Kasumi-1 (cell line): ENCODE measurements around the gene FGD4.

ENCODE experiments used
- DNase-seq, 2 experiments: peaks; one replicate each; lab custom pipeline; 2025; lab: John Stamatoyannopoulos, UW

FGD4 gene

DNA sequence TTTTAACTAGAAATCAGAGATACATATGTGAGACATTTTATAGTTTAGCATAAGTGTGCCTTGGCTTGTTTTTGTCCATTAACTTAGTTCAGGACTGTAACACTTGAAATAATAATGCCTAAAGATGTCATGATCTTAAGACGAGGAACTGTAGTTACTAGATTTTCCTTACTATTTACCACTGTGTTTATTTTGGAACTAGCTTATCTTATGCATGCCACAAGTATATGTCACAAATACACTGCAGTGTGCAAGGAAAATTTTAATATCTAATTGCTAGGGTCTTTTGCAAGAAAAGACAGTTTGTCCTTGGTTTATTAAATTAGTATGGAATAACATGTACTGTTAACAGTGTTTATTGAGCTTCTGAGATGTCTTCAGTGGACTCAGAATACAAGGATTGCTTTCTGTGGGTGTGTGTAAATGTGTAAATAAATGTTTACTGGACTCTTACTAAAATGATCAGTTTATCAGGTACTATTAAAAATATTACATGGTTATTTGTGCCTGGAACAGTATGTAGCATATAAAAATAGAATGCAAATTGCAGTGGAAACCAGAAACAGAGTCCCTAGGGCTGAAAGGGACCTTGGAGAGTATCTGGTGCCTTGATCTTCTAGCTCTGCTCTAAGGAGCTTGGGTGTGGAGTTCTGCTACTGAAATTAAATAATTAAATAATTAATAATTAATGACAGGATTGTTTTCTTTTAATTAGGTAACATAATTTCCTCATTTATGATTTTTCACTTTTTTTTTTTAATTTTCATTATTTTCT is 58.1 kb downstream of the FGD4 start:
- DNase-seq: no peak

DNA sequence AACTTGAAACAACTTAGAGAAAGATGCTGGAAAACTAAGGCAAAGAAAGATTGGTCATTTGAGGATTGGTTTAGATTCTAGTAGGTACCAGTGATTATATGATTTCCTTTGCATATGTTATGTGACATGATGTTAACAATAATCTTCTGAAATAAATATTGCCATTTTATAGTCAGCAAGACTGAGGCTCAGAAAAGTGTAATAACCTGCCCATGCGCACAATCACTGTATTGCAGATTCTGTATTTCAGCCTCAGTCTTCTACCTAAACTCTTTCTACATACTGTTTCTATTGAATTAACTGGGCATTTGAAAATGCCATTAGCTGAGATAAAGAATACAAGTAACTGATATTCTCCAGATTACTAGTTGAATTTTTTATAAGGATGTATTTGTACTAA is 61.3 kb downstream of the FGD4 start:
- DNase-seq: no peak

DNA sequence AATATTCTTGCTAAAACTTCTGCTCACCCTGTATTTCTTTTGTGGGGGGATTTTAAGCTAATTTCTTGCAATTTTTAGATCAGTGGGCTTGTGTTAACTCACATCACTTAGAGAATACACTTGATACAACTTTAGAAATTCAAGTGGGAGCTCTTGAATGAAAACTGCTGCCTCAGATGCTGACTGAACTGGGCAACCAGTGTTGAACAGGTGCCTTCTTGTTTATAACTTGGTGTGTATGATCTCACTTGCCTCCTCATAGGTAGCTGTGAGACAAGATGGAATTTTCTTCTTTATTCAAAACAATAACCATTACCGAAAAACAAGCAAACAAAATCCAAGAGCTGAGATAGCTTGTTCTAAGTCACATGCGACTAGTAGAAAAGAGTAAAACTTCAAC is 63.5 kb downstream of the FGD4 start:
- DNase-seq: no peak

DNA sequence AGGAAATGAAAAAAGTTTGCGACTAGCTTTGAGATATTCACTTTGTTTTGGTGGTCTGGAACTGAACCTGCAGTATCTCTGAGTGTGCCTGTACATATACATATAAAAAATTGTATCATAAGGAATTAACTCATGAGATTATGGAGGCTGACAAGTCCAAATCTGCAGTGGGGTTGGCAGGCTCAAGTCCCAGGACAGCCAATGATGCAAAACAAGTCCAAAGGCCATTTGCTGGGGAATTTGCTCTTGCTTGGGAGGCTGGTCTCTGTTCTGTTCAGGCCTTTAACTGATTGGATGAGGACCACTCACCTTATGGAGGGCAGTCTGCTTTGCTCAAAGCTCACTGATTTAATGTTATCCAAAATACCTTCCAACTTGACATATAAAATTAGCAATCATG is 66.8 kb downstream of the FGD4 start:
- no peak for DNase-seq

DNA sequence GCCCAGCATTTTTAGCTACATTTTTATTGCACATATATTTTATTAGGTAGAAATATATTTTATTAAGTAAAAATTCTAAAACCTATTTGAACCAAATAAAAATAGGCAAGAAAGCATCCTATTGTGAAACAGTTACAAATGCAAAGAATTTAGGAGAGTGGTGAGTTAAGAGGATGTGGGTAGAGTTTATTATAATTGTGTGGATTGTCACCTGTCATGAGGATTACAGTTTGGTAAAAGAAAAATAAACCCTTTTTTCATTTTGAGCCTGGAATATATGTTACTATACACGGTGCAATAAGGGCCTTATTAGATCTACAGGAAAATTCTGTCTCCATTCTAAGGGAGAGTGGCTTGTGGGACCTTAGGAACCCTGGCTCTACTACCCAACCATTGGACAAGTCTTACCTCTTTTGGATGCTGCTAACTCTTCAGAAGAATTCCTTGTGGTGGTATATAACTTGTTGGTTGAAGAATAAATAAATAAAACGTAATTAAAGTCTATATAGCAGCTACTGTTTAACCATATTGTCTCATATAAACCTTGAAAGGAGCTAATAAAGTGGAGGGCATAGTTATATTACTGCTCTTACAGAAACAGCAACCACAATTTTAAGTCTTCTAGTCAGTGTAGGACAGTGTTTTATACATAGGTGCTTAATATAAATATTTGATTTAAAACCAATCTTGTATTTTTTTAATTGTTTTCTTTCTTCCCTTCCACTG is 67.8 kb downstream of the FGD4 start:
- no peak for DNase-seq

DNA sequence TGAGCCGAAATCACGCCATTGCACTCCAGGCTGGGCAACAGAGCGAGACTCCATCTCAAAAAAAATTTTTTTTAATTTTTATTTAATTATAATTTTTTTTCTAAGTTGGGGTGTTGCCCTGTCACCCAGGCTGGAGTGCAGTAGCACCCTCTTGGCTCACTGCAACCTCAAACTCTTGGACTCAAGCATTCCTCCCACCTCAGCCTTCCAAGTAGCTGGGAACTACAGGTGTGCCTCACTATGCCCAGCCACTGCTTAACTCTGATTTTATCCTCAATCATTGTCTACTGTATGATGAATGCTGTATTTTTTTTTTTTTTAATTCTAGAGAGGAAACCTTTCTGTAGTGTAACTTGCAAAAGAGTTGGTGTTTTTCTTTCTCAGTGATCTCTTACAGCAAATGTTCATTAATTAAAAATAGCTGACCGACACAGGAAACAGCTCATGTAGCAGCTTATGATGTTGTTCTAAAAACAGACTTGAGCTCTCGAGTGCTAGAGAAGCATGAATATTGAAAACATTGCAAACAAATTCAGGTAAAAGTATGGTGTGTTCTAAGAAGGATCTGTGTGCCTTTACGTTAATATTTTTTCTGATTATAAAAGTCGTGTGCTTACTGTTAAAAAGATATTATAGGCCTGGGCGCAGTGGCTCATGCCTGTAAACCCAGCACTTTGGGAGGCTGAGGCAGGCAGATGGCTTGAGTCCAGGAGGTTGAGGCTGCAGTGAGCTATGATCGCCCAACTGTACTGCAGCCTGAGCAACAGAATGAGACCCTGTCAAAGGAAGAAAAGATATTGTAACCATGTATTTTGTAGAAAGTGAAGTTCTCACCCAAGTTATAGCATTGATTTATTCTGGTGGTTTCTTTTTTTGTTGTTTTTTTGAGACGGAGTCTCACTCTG is 68.9 kb downstream of the FGD4 start:
- DNase-seq: no peak

DNA sequence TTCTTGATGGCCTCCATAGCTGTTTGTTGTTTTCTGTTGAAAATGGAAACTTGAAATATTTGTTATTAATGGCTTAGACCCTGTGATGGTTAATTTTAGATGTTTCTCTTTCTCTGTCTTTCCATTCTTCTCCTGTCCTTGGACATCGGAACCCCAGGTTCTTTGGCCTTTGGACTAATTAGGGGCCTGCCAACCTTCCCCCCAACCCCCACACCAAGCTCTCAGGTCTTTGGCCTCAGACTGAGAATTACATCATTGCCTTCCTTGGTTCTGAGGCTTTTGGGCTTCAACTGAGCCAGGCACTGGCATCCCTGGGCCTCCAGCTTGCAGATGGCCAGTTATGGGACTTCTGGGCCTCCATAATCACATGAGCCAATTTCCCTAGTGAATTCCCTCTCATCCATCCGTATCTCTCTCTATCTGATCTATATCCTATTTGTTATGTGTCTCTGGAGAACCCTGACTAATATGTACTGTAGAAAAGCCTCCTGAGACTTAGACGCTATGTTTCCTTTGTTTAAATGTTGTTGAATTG is 71.6 kb downstream of the FGD4 start:
- DNase-seq: no peak

DNA sequence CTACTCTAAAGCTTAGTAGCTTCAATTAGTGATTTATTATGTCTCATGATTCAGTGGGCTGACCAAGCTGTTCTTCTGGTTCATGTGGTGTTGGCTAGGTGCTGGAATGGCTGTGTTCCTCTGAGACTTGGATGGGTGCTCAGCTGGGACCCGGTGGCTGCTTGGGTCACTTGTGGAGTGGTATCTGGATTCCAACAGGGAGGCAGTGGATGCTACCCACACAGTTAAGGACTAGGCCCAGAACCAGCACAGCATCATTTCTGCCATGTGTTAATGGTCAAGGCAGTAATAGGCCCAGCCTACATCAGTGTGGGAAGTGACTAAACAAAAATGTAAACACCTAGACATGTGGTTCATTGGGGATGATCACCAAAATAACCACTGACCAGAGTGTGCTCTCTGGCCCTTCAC is 72.2 kb downstream of the FGD4 start:
- DNase-seq: no peak

DNA sequence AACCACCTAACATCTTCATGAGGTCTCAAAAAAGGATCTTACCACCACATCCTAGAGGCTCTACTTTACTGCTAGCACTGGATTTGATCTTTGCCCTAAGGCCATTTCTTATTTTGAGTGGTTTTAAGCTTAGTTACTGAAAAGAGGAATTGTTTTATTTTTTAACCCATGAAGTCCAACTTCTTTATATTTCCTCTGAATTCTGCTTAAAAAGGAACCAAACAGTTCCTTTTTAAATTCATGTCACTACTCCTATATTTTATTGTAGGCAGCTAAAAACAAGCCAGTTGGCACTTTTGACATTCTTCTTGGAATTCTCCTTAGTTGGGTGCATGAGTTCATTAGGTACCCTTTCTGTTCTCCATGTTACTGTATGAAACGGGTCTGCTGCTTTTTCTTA is 76.4 kb downstream of the FGD4 start:
- DNase-seq: no peak

DNA sequence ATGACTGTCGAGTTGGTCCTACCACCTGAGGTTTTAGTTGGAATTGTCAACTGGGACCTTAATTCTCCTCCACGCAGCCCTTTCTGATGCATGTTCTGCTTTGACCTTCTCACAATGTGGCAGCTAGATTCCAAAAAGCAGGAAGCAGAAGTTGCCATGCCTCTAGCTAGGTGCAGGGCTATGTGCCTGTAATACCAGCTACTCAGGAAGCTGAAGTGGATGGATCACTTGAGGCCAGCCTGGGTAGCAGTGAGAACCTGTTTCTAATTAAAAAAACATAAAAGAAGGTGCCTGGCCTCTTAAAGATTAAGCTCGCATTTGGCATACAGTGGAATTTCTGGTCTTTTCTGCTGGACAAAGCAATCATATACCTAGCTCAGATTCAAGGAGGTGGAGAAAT is 77.1 kb downstream of the FGD4 start:
- DNase-seq: no peak

DNA sequence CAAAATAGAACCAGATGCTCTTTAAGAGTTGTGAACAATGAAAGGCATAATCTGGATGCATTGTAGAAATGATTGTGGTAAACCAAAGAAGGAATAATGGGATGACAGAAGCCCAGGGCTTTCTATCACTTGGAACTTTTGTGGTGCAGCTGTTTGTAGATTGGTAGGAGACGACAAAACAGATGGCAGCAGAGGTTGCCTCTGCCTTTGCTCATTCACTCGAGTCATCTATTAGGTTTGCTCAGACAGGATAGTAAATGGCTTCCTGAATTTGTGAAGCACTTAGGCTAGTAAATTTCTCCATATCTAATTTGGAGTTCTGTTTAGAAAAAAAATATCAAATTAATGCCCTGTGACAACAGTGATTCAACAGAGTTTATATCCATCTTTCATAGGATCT is 78.4 kb downstream of the FGD4 start:
- DNase-seq: no peak

DNA sequence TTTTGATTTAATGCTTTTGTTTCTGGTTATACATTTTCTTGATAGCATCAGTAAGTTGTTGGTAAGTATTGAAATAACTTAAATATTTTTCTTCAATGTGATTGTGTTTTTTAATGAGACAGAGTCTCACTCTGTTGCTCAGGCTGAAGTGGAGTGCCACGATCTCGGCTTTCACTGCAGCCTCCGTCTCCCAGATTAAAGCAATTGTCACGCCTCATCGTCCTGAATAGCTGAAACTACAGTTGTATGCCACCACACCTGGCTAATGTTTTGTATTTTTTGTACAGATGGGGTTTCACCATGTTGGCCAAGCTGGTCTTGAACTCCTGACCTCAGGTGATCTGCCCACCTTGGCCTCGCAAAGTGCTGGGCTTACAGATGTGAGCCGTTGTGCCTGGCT is 78.8 kb downstream of the FGD4 start:
- DNase-seq: no peak

DNA sequence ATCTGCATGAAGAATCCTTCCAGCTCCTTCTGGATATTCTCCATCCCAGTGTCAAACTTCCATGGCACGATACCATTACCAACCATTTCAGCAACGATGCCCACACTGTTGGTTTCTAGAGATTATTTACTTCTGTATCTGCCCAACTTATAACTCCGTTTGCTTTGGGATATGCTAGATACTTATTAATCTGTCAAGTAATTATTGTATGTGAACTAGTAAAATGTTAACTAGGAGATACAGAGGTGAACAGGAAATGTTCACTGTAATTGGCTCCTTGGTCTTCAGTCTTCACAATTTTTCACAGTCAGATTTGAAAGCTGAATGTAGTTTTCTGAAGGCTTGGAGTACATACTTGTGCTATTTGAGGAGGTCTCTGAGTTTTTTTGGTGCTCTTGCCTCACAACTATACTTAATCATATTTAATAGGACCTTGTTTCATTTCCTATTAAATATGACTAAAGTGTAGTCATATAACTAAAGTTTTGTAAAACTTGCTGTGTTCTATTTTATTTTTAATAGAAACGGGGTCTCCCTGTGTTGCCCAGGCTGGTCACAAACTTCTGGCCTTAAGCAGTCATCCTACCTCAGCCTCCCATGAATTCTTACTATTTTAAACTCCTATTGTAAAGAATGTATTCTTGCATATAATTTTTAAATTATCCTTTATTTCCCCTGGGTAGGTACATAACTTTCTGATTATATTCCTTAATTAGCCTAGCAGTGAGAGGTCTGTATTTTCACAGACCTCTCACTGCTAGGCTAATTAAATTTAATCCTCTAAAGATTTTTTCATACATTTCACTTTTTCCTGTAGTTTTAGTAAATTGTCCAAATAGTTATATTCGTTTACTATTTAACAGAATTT is 79.7 kb downstream of the FGD4 start:
- no peak for DNase-seq

DNA sequence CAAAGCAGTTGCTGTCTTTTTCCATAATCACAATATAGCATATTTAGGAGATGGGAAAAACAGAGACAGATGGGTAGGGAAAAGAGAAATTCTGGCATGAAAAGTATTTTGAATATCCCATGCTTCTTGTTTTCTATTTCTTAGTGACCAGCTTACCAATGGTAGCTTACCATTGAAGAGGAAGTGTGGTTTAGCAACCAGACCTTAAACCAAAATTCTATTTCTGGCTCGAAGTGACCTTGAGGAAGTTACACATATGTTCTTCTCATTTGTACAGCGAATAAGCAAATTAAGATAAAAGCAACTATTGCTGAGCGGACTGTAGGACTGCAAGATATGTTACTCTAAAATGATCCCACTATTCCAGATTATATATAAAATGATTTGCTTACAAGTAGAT is 82.9 kb downstream of the FGD4 start:
- peak; percentile 59 to 65 for DNase-seq

DNA sequence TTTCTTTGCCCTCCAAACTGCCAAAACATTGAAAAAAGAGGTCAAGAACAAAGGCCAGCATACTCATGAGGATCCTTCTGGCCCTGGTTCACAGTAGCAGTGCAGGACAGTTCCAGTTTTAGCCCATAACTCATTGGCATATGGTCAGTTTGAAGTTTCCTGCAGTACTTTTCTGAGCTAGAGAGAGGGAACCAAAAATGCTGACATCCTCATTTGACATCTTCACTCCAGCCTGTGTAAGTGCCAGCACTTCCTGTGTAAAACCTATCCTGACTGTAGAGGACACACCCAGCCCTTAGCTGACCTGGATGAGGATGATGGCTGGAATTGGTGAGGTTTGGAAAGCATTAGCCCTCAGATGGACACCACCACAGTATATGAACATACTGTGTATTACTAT is 84.1 kb downstream of the FGD4 start:
- DNase-seq: peak; percentile 29 to 39

DNA sequence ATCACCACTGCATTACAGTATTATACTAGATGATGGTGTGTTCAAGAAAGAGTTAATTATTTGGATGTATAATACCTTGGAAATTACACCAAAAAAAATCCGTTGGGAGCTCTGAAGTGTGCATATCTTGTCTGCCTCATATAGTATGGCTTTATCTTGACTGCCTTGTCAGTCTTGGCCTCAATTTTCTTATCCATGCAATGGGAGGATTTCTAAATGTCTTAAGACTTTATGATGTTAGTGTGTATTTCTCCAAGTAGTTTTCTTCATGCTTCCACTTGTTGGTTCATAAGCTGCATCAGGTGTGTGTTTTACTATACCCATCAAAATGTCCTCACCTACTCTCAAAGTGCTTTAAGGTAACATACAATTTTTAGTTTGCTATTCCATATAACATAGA is 84.6 kb downstream of the FGD4 start:
- no peak for DNase-seq

DNA sequence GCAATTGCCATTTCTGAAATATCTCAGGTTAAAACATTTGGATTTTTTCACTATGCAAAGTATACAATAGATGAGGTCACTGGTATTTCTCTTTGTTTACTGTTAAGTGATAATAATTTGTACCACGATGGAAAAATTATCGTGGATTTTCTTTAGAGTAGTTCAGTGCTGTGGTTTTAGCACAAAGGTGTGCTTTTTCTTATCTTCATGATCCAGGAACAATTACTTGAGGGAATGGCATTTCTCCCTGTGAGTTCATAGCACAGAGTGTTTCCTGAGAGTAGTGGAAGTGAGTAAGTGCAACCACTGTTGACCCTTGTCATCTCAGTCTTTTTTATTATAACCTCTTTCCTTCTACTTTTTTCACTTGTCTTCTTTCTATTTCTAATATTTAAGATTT is 86.8 kb downstream of the FGD4 start:
- DNase-seq: no peak

DNA sequence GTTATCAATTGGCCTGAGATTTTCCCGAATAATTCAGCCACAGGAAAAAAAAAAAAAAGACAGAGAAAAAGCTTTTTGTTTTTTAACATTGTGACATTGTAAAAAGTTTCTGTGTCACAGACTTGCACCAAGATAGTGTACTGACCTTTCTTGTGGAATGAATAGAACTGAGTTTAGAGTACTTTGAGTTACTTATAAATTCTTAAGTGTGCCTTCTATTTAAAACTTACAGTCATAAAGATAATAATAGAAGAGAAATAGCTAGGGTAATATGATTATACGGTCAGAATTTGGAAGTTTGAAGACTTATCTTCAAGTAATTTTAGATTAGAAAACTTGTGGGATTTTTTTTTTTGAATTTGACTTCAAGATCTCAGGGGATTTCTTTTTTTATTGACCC is 88.8 kb downstream of the FGD4 start:
- DNase-seq: no peak

DNA sequence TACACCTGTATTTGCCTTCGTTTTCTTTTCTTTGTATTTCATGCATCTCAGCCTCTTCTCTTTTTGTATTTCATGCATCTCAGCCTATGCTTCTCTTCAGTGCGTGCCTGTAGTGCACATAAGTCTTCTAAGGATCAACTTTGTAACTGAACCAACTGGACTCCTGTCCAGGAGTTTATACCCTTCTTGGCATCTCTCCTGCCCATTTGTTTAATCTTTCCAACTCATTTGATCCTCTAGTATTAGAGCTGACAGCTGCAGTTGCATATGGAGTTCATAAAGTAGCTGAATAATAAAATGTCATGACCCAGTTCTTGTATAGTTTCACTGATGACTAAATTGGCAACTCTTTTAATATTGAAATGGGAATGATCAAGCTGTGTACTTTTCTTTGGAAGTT is 89.7 kb downstream of the FGD4 start:
- DNase-seq: no peak

DNA sequence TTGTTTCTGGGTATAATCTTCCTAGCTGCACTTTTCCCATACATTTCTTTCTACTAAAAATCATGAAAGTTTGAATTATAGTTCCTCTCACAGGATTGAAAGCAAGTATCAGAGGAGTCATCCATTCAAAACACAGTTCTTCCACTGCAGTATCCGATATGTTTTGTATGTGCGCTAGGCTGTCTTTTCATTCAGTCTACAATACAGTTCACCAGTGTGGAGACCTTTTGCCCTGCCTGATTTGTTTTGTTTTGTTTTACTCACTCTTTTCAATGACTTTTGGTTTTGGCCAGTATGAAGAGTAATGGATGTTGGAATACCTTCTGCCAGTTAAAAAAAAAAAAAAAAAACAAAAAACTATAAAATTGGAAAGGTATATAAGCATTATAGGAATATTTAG is 91.4 kb downstream of the FGD4 start:
- DNase-seq: no peak

DNA sequence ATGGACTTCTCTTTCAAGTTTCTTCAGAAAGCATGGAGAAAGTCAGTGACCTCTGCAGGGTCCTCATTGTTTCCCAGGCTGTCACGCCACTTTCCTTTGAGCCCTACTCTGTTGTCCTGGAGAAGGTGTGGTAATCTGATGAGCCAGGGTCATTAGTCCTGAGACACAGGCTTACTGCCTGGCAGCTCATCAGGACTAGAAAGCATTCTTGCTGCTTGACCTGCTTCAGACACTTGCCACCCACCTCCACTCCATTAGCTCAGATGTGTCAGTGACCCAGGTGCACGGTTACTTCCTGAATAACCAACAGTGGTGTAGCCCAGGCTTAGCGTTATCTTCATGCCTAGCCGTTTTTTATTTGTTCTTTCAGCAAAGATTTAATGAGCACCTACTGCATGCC is 93.9 kb downstream of the FGD4 start:
- DNase-seq: no peak

DNA sequence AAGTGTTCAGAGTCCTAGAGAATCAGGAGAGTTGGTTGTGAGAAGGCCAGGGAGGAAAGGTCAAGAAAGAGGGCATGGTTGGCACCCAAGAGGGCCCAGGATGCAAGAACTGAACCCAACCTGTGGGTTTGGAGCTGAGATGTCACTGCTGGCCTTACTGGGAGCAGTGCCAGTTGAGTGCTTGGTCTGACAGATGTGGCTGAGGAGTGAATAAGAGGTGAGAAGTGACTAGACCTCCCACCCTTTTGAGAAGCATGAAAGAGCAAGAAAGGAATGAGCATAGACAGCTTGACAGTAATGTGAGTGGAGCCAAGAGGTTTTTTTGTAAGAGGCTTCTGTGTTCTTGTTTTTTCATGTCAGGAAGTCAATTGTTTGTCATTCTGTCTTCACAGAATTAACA is 95.3 kb downstream of the FGD4 start:
- DNase-seq: no peak
